ENCODE results near the gene ARVCF.
A peak's percentile ranks its signal among the peaks of the same experiment; 100 is the strongest.

- peak; percentile 92 for TF ChIP-seq CTCF (IDR thresholded peaks at IDR 0.05; ENCODE audit: insufficient read depth, low read length)
- TF ChIP-seq GABPA (IDR thresholded peaks at IDR 0.05; ENCODE audit: low read depth) = no peak
- no peak; the same call in 1 of the 2 replicates for TF ChIP-seq POLR2AphosphoS5 (IDR thresholded peaks at IDR 0.05; ENCODE audit: low read depth)
These were observed 45.9 kb downstream of the ARVCF start for GRCh38 chr22:19970479-19971275.

All from HL-60 (cell line).